Loucy (cell line): Measurements from ENCODE around the gene DUSP9.

Experiments used
- CTCF ChIP-seq: fragments of 200-600 bp; sonication (generic); conservative IDR thresholded peaks from 2 replicates; pipeline ENCODE4 v1.5.1; 2014; ENCODE audit warnings: mild to moderate bottlenecking, antibody characterized with exemption, low read length
- EZH2phosphoT487 ChIP-seq: fragments of 200-600 bp; IDR thresholded peaks from 2 replicates; pipeline ENCODE4 v1.6.1; 2018; ENCODE audit warnings: antibody characterized with exemption, mild to moderate bottlenecking, moderate library complexity, borderline replicate concordance

- TF ChIP-seq CTCF = no peak
- no peak for TF ChIP-seq EZH2phosphoT487
These were observed 45.4 kb upstream of the DUSP9 start for GRCh38 chrX:153601511-153602110.
